ENCODE data around the gene KRTAP9-7. TPM values are rescaled to one million over a fixed set of nuclear protein-coding genes. Genes with fewer than 3 reads are reported as not detected.

KRTAP9-7 gene
- total and polyA plus RNA-seq, 2 of the 4 experiments (the other 2 are of a cell fraction): not detected

- Histone ChIP-seq H4K5ac (ENCODE audit: low read depth, low read length) (no peak overlapping the region), H3K18ac (ENCODE audit: low read depth, low read length) (no peak overlapping the region), H3K23ac (ENCODE audit: low read depth, low read length) (no peak overlapping the region), H3K4me3 (ENCODE audit: insufficient read depth, low read depth, low read length) (no peak overlapping the region), H4K8ac (ENCODE audit: low read depth in 2 of 2, low read length in 2 of 2) (no peak overlapping the region), H3K9ac (ENCODE audit: low read depth, low read length) (no peak overlapping the region), H2AFZ (replicated peaks; ENCODE audit: low read length, poor library complexity) (no peak overlapping the region), H3K79me1 (ENCODE audit: low read depth in 1 of 2, low read length in 2 of 2) (no peaks in the 10 kb centered on the region), H3K4me2 (ENCODE audit: low read depth, low read length) (no peak overlapping the region), H2AK5ac (ENCODE audit: low read depth, low read length) (no peak overlapping the region), H2BK120ac (ENCODE audit: low read depth, low read length) (no peak overlapping the region), H3K9me1 (ENCODE audit: insufficient read depth, low read length) (no peaks in the 10 kb centered on the region; the same call in 1 of the 2 replicates), H3K14ac (replicated peaks; ENCODE audit: low read depth, low read length) (no peak overlapping the region), H3K36me3 (ENCODE audit: control insufficient read depth, insufficient read depth, low read length) (no peaks in the 10 kb centered on the region), H3K4ac (ENCODE audit: low read depth, low read length) (no peak overlapping the region), H4K91ac (ENCODE audit: insufficient read depth, low read depth, low read length) (no peak overlapping the region), H3K56ac (ENCODE audit: extremely low read depth, insufficient read depth, low read length) (no peak overlapping the region), H3K4me1 (ENCODE audit: control insufficient read depth, insufficient read depth, low read length) (peaks cover 2% of the 10 kb centered on the region), H2AK9ac (replicated peaks; ENCODE audit: low read depth, low read length, poor library complexity) (no peak overlapping the region), H3K27me3 (ENCODE audit: control insufficient read depth, insufficient read depth, low read length) (peaks cover 2% of the 10 kb centered on the region), H3K27ac (ENCODE audit: insufficient read depth, low read length) (no peak overlapping the region), H2BK20ac (ENCODE audit: low read depth, low read length) (no peak overlapping the region), H2BK5ac (ENCODE audit: low read depth, low read length, poor library complexity, severe bottlenecking) (no peak overlapping the region), H2BK15ac (ENCODE audit: low read depth, low read length) (no peak overlapping the region), H4K20me1 (ENCODE audit: insufficient read depth, low read length) (no peaks in the 10 kb centered on the region), H3K9me3 (ENCODE audit: control insufficient read depth, insufficient read depth, low read length) (peaks cover 4% of the 10 kb centered on the region; the same call in 1 of the 2 replicates)
- intact Hi-C loops (cut with micrococcal nuclease) (no loop called here), in situ Hi-C loops (cut with MboI; ENCODE audit: low sequenced_read_pairs) (loop anchor here (10.0 kb wide), 1 partner anchor 57 kb away; no protein-coding TSS in a partner anchor), dilution Hi-C loops (cut with HindIII; ENCODE audit: low sequenced_read_pairs, unreplicated experiment) (no loop called here)
- no peak for ATAC-seq (ENCODE audit: low read depth)
- ChIA-PET POLR2A (ENCODE audit: unreplicated experiment) (no interaction called here), CTCF (no interaction called here)
- no peak for TF ChIP-seq CTCF (conservative IDR thresholded peaks at IDR 0.05; ENCODE audit: low read depth, low read length)
- no peak for TF ChIP-seq NFE2L2 (IDR thresholded peaks at IDR 0.05; ENCODE audit: low read depth, low read length)
- TF ChIP-seq ELK1 (IDR thresholded peaks at IDR 0.05; ENCODE audit: borderline replicate concordance, low read depth, low read length): no peak
- no peak for TF ChIP-seq SMC3 (IDR thresholded peaks at IDR 0.05; ENCODE audit: low read depth, low read length)
- no peak for TF ChIP-seq CHD1 (IDR thresholded peaks at IDR 0.05; ENCODE audit: low read depth, low read length)
- TF ChIP-seq MAZ (IDR thresholded peaks at IDR 0.05; ENCODE audit: borderline replicate concordance, low read depth, low read length): no peak
- no peak for TF ChIP-seq RAD21 (IDR thresholded peaks at IDR 0.05; ENCODE audit: low read length)
- no peak for TF ChIP-seq MXI1 (IDR thresholded peaks at IDR 0.05; ENCODE audit: borderline replicate concordance, low read depth, low read length)
- TF ChIP-seq RFX5 (IDR thresholded peaks at IDR 0.05; ENCODE audit: low read depth, low read length): no peak
- no TSS peak for BruUV-seq (replicated peaks)
- WGBS, 2 experiments (ENCODE audit: extremely low coverage in 2 of 2, insufficient read length in 1 of 2): no CpG with 5 or more reads among the region's 2 CpGs
- DNase-seq: no peak
These were observed 42.7 kb downstream of the KRTAP9-7 start for GRCh38 chr17:41318231-41318630.
